Erythroblast (primary cell): Measurements from ENCODE around the gene CIC.
"Not testable (repeated sequence)": the region's sequence is repeated elsewhere in the genome, so short reads cannot be mapped to it uniquely, and the experiment has no call there.

Experiments
- DNase-seq, 2 experiments: peaks; one replicate each; lab custom pipeline; 2025; lab: John Stamatoyannopoulos, UW
- GATA1 ChIP-seq: IDR thresholded peaks from 2 replicates; pipeline ENCODE4 v1.6.1; 2011; ENCODE audit warnings: low read depth, mild to moderate bottlenecking, control low read depth, low read length, moderate library complexity
- POLR2A ChIP-seq: IDR thresholded peaks from 2 replicates; pipeline ENCODE4 v1.6.1; 2011; ENCODE audit warnings: mild to moderate bottlenecking, low read length

Gene CIC

GRCh38 chr19:42323473-42323851 is 54.4 kb downstream of the CIC start:
- no peak for TF ChIP-seq GATA1
- TF ChIP-seq POLR2A: no peak
- peak; percentile 17 to 20 for DNase-seq

- no peak for TF ChIP-seq GATA1
- no peak for TF ChIP-seq POLR2A
- DNase-seq: peak; percentile 20 to 28
Observed at GRCh38 chr19:42323852-42324654, 55.0 kb downstream of the CIC start.

- TF ChIP-seq GATA1: no peak
- no peak for TF ChIP-seq POLR2A
- no peak for DNase-seq
Observed at GRCh38 chr19:42324655-42325307, 55.7 kb downstream of the CIC start.

- TF ChIP-seq GATA1 (no peak), POLR2A (peak; percentile 53)
- peak; percentile 98 to 99 for DNase-seq
Observed at GRCh38 chr19:42325308-42325895, 56.4 kb downstream of the CIC start, which contains the start of gene MEGF8. MEGF8 (plus strand) TSS chr19:42325635; CDS start chr19:42326244, 609 bp downstream.

GRCh38 chr19:42325896-42326771 is 57.1 kb downstream of the CIC start:
- DNase-seq: peak; percentile 48 to 54
- no peak for TF ChIP-seq POLR2A
- TF ChIP-seq GATA1: no peak

GRCh38 chr19:42326969-42327368 is 57.9 kb downstream of the CIC start:
- TF ChIP-seq POLR2A: no peak
- TF ChIP-seq GATA1: no peak

GRCh38 chr19:42327381-42327780 is 58.3 kb downstream of the CIC start:
- DNase-seq: no peak
- TF ChIP-seq GATA1 (no peak), POLR2A (no peak)

More at GRCh38 chr19:42326969-42327368, 57.9 kb downstream of the CIC start:
- no peak for DNase-seq

- no peak for TF ChIP-seq GATA1
- no peak for TF ChIP-seq POLR2A
- DNase-seq: no peak
Observed at GRCh38 chr19:42328106-42328505, 59.1 kb downstream of the CIC start.

GRCh38 chr19:42328854-42329253 is 59.8 kb downstream of the CIC start:
- TF ChIP-seq GATA1: no peak
- TF ChIP-seq POLR2A: no peak
- DNase-seq: no peak

GRCh38 chr19:42330241-42330711 is 61.2 kb downstream of the CIC start:
- TF ChIP-seq POLR2A (no peak), GATA1 (no peak)

GRCh38 chr19:42331333-42331732 is 62.3 kb downstream of the CIC start:
- not testable (repeated sequence) for DNase-seq

More at GRCh38 chr19:42330241-42330711, 61.2 kb downstream of the CIC start:
- no peak for DNase-seq

- TF ChIP-seq GATA1 (no peak), POLR2A (no peak)
- no peak for DNase-seq
Observed at GRCh38 chr19:42332059-42332458, 63.0 kb downstream of the CIC start.

- TF ChIP-seq GATA1 (no peak), POLR2A (no peak)
- DNase-seq: no peak
Observed at GRCh38 chr19:42333018-42333417, 64.0 kb downstream of the CIC start.
